H9 (cell line): ENCODE measurements around the gene OST4. TPM values are rescaled to one million over a fixed set of nuclear protein-coding genes. Genes with fewer than 3 reads are reported as not detected.

Experiments used
- DNase-seq: peaks from one replicate; pipeline ENCODE4 v3.0.0-alpha.2; 2017
- H2AFZ ChIP-seq: one replicate; pipeline ENCODE4 v1.6.1; 2013; ENCODE audit warnings: mild to moderate bottlenecking, low read length, control low read depth, moderate library complexity
- H2AK5ac ChIP-seq: 2 replicates; pipeline ENCODE4 v1.6.1; 2013; ENCODE audit warnings: low read length, control low read depth, mixed read lengths; ENCODE audit not compliant: insufficient read length
- H2BK120ac ChIP-seq: one replicate; pipeline ENCODE4 v1.6.1; 2013; ENCODE audit warnings: low read depth, mild to moderate bottlenecking, low read length, control low read depth, inconsistent platforms; ENCODE audit not compliant: poor library complexity, severe bottlenecking
- H2BK12ac ChIP-seq: 2 replicates; pipeline ENCODE4 v1.6.1; 2013; ENCODE audit warnings: low read length, control low read depth, mixed read lengths, low read depth; ENCODE audit not compliant: insufficient read length
- H2BK15ac ChIP-seq: 2 replicates; pipeline ENCODE4 v1.6.1; 2013; ENCODE audit warnings: low read depth, low read length, control low read depth
- H2BK20ac ChIP-seq: one replicate; pipeline ENCODE4 v1.6.1; 2013; ENCODE audit warnings: low read depth, mild to moderate bottlenecking, low read length, control low read depth, inconsistent platforms; ENCODE audit not compliant: poor library complexity, severe bottlenecking
- H2BK5ac ChIP-seq: 2 replicates; pipeline ENCODE4 v1.6.1; 2013; ENCODE audit warnings: low read length, control low read depth, mixed read lengths; ENCODE audit not compliant: insufficient read length
- H3K14ac ChIP-seq: 2 replicates; pipeline ENCODE4 v1.6.1; 2013; ENCODE audit warnings: low read length, control low read depth; ENCODE audit not compliant: insufficient read depth
- H3K18ac ChIP-seq: 2 replicates; pipeline ENCODE4 v1.6.1; 2013; ENCODE audit warnings: low read depth, mild to moderate bottlenecking, mixed read lengths, low read length, control low read depth; ENCODE audit not compliant: insufficient read length
- H3K23ac ChIP-seq: 2 replicates; pipeline ENCODE4 v1.6.1; 2013; ENCODE audit warnings: low read length, control low read depth, mixed read lengths, low read depth; ENCODE audit not compliant: insufficient read length
- H3K23me2 ChIP-seq: 2 replicates; pipeline ENCODE4 v1.6.1; 2013; ENCODE audit warnings: low read depth, mild to moderate bottlenecking, mixed read lengths, low read length, control low read depth; ENCODE audit not compliant: insufficient read length, poor library complexity, severe bottlenecking
- H3K27ac ChIP-seq: 2 replicates; pipeline ENCODE4 v1.5.1; 2013; ENCODE audit warnings: low read length, control low read depth, mixed read lengths, low read depth; ENCODE audit not compliant: insufficient read length
- H3K27me3 ChIP-seq: 2 replicates; pipeline ENCODE4 v1.6.1; 2013; ENCODE audit warnings: low read length, control low read depth, inconsistent platforms; ENCODE audit not compliant: insufficient read depth
- H3K4ac ChIP-seq: 2 replicates; pipeline ENCODE4 v1.6.1; 2013; ENCODE audit warnings: low read depth, mild to moderate bottlenecking, control low read depth, inconsistent platforms, low read length, moderate library complexity
- H3K4me1 ChIP-seq: 2 replicates; pipeline ENCODE4 v1.6.1; 2013; ENCODE audit warnings: low read length, control low read depth, inconsistent platforms; ENCODE audit not compliant: insufficient read depth
- H3K4me2 ChIP-seq: 2 replicates; pipeline ENCODE4 v1.6.1; 2013; ENCODE audit warnings: low read length, control low read depth, mixed read lengths; ENCODE audit not compliant: insufficient read length, insufficient read depth
- H3K56ac ChIP-seq: 2 replicates; pipeline ENCODE4 v1.6.1; 2013; ENCODE audit warnings: low read depth, mild to moderate bottlenecking, mixed read lengths, low read length, control low read depth; ENCODE audit not compliant: insufficient read length
- H3K79me1 ChIP-seq: 2 replicates; pipeline ENCODE4 v1.6.1; 2013; ENCODE audit warnings: low read depth, mild to moderate bottlenecking, moderate library complexity, low read length, control low read depth, inconsistent platforms; ENCODE audit not compliant: insufficient read depth, poor library complexity, severe bottlenecking
- H3K79me2 ChIP-seq: 2 replicates; pipeline ENCODE4 v1.6.1; 2013; ENCODE audit warnings: low read length, control low read depth, inconsistent platforms; ENCODE audit not compliant: insufficient read depth
- H3K9ac ChIP-seq: 2 replicates; pipeline ENCODE4 v1.6.1; 2013; ENCODE audit warnings: low read length, control low read depth, mixed read lengths; ENCODE audit not compliant: insufficient read length; ENCODE audit errors: extremely low read depth
- H3K9me3 ChIP-seq: one replicate; pipeline ENCODE4 v1.6.1; 2013; ENCODE audit warnings: low read depth, low read length, inconsistent platforms; ENCODE audit not compliant: control insufficient read depth
- H3T11ph ChIP-seq: one replicate; pipeline ENCODE4 v1.6.1; 2013; ENCODE audit warnings: mild to moderate bottlenecking, low read length, control low read depth, inconsistent platforms
- H4K20me1 ChIP-seq: one replicate; pipeline ENCODE4 v1.6.1; 2013; ENCODE audit not compliant: control insufficient read depth, insufficient read length, insufficient read depth
- H4K5ac ChIP-seq: 2 replicates; pipeline ENCODE4 v1.6.1; 2013; ENCODE audit warnings: low read depth, mild to moderate bottlenecking, mixed read lengths, low read length, control low read depth; ENCODE audit not compliant: insufficient read length
- H4K8ac ChIP-seq: replicated peaks from 2 replicates; pipeline ENCODE4 v1.6.1; 2013; ENCODE audit warnings: low read length, control low read depth, mixed read lengths, low read depth; ENCODE audit not compliant: insufficient read length
- H4K91ac ChIP-seq: 2 replicates; pipeline ENCODE4 v1.6.1; 2013; ENCODE audit warnings: low read depth, mild to moderate bottlenecking, moderate library complexity, mixed read lengths, low read length, control low read depth; ENCODE audit not compliant: insufficient read length
- H3K27ac Mint-ChIP-seq, 3 experiments: 2 replicates in 2 of 3; 3 replicates in 1 of 3; pipeline ENCODE4 v1.8.0; 2020 to 2021; ENCODE audit warnings: mixed read lengths in 3 of 3, mild to moderate bottlenecking in 1 of 3, moderate library complexity in 1 of 3
- H3K27me3 Mint-ChIP-seq: 2 replicates; pipeline ENCODE4 v1.8.0; 2021; ENCODE audit warnings: low read depth, mild to moderate bottlenecking, moderate library complexity, mixed read lengths
- H3K36me3 Mint-ChIP-seq, 3 experiments: 2 replicates in 2 of 3; 3 replicates in 1 of 3; pipeline ENCODE4 v1.8.0; 2020 to 2021; ENCODE audit warnings: low read depth in 3 of 3, mixed read lengths in 3 of 3; ENCODE audit not compliant: insufficient read depth in 1 of 3
- H3K4me1 Mint-ChIP-seq, 2 experiments: 2 replicates each; pipeline ENCODE4 v1.8.0; 2020; ENCODE audit warnings: mixed read lengths in 2 of 2
- H3K4me3 Mint-ChIP-seq, 2 experiments: 2 replicates in 1 of 2; 3 replicates in 1 of 2; pipeline ENCODE4 v1.8.0; 2020 to 2021; ENCODE audit warnings: mild to moderate bottlenecking in 2 of 2, mixed read lengths in 2 of 2, moderate library complexity in 1 of 2
- H3K9me3 Mint-ChIP-seq, 2 experiments: 2 replicates in 1 of 2; 3 replicates in 1 of 2; pipeline ENCODE4 v1.8.0; 2020; ENCODE audit warnings: mild to moderate bottlenecking in 2 of 2, mixed read lengths in 2 of 2, moderate library complexity in 1 of 2
- CTCF ChIP-seq: fragments of 200-600 bp; sonication (generic); conservative IDR thresholded peaks from 3 replicates; pipeline ENCODE4 v1.8.0; 2021; ENCODE audit warnings: antibody characterized with exemption, mild to moderate bottlenecking
- WGBS: extraction: QIAGEN DNeasy Blood & Tissue Kit; methylation state at CpG from one replicate; pipeline ENCODE4 v1.1.7; 2013; ENCODE audit warnings: missing lambda C conversion rate, low lambda C conversion rate, mixed read lengths; ENCODE audit not compliant: insufficient read length; ENCODE audit errors: extremely low coverage; 5-methylcytosine and 5-hydroxymethylcytosine counted together
- total RNA-seq: library from RNA; stranded (reverse); gene quantifications from 2 replicates; pipeline ENCODE4 v1.2.1, GENCODE V29; 2021

The OST4 gene
- total RNA-seq, 1 experiment from 2014 or later = 215 TPM

GRCh38 chr2:27071990-27072830 lies 756 bp upstream of the OST4 start:
- Histone ChIP-seq H3K4ac (no peak overlapping the region), H3K27me3 (no peaks in the 10 kb centered on the region), H2BK20ac (no peak overlapping the region), H4K91ac (no peak overlapping the region), H3K27ac (no peak overlapping the region), H4K8ac (no peak overlapping the region), H3K4me2 (peak overlapping the region; percentile 90), H4K20me1 (no peaks in the 10 kb centered on the region), H2BK15ac (no peak overlapping the region), H2AK5ac (no peak overlapping the region), H3K23ac (no peak overlapping the region), H3K79me2 (peaks cover 5% of the 10 kb centered on the region; the same call in 1 of the 2 replicates), H3K56ac (no peak overlapping the region), H4K5ac (no peak overlapping the region), H2BK120ac (no peak overlapping the region), H3T11ph (no peak overlapping the region), H3K14ac (peak overlapping the region; percentile 45; the same call in 1 of the 2 replicates), H2AFZ (no peak overlapping the region), H3K23me2 (peaks cover 12% of the 10 kb centered on the region), H3K9ac (peak overlapping the region; percentile 61), H3K18ac (peak overlapping the region; percentile 51), H2BK12ac (no peak overlapping the region), H3K9me3 (no peaks in the 10 kb centered on the region), H3K4me1 (no peaks in the 10 kb centered on the region), H3K79me1 (peaks cover 2% of the 10 kb centered on the region), H2BK5ac (no peak overlapping the region)
- Mint-ChIP-seq H3K9me3 (no peaks in the 10 kb centered on the region; a peak in 1 of 5 replicates), H3K36me3 (peaks cover 17 to 37% (median 35%) of the 10 kb centered on the region in 3 experiments; a peak in 6 of 7 replicates), H3K27ac (peak overlapping the region; percentile 88 to 97 (median 93)), H3K4me3 (peak overlapping the region; percentile 85 to 94), H3K27me3 (peaks cover 16% of the 10 kb centered on the region), H3K4me1 (peaks cover 18 to 20% of the 10 kb centered on the region in 2 experiments)
- TF ChIP-seq CTCF = no peak
- DNase-seq = peak; percentile 79
- no CpG with 5 or more reads among the region's 34 CpGs for WGBS
